DND-41 (cell line): Measurements from ENCODE around the gene ROBO2.

Source experiments
- ATAC-seq: fragments of 200-7000 bp; cut with Tn5 transposase; 3 replicates; pipeline ENCODE4 v1.9.1; 2021; ENCODE audit warnings: low read depth; ENCODE audit not compliant: insufficient read depth
- DNase-seq: peaks from one replicate; pipeline ENCODE4 v3.0.0-alpha.2; 2020
- H2AFZ ChIP-seq: 2 replicates; pipeline ENCODE4 v1.6.0; 2012; ENCODE audit warnings: low read depth, low read length
- H3K27ac ChIP-seq: 2 replicates; pipeline ENCODE4 v1.5.1; 2012; ENCODE audit warnings: low read length, inconsistent platforms
- H3K27me3 ChIP-seq: fragments of 200-600 bp; sonication (generic); 2 replicates; pipeline ENCODE4 v1.6.0; 2012; ENCODE audit warnings: low read length, mild to moderate bottlenecking, inconsistent platforms; ENCODE audit not compliant: insufficient read depth, poor library complexity
- H3K36me3 ChIP-seq: 2 replicates; pipeline ENCODE4 v1.5.1; 2012; ENCODE audit warnings: low read length, inconsistent platforms; ENCODE audit not compliant: insufficient read depth
- H3K4me1 ChIP-seq: 2 replicates; pipeline ENCODE4 v1.5.1; 2012; ENCODE audit warnings: mild to moderate bottlenecking, low read length; ENCODE audit not compliant: insufficient read depth
- H3K4me2 ChIP-seq: 2 replicates; pipeline ENCODE4 v1.6.0; 2012; ENCODE audit warnings: mild to moderate bottlenecking, moderate library complexity, low read length, inconsistent platforms; ENCODE audit not compliant: insufficient read depth
- H3K4me3 ChIP-seq, 2 experiments: fragments of 200-600 bp in 1 of 2; shearing (Covaris generic) in 1 of 2; 2 replicates each; pipeline ENCODE4 v1.5.1; 2012 to 2016; ENCODE audit warnings: inconsistent platforms in 2 of 2, low read length in 2 of 2, mild to moderate bottlenecking in 2 of 2, low read depth in 1 of 2, moderate library complexity in 1 of 2
- H3K79me2 ChIP-seq: 2 replicates; pipeline ENCODE4 v1.6.0; 2012; ENCODE audit warnings: low read length, inconsistent platforms; ENCODE audit not compliant: insufficient read depth
- H3K9ac ChIP-seq: 2 replicates; pipeline ENCODE4 v1.6.0; 2012; ENCODE audit warnings: low read depth, mild to moderate bottlenecking, inconsistent platforms, low read length, moderate library complexity
- H3K9me3 ChIP-seq: 2 replicates; pipeline ENCODE4 v1.5.1; 2012; ENCODE audit warnings: low read length, moderate library complexity, mild to moderate bottlenecking, inconsistent platforms; ENCODE audit not compliant: insufficient read depth, severe bottlenecking
- H4K20me1 ChIP-seq: 2 replicates; pipeline ENCODE4 v1.6.0; 2012; ENCODE audit warnings: low read length; ENCODE audit not compliant: insufficient read depth
- EZH2 ChIP-seq: IDR thresholded peaks from 3 replicates; pipeline ENCODE4 v1.6.1; 2012; ENCODE audit warnings: borderline replicate concordance, low read depth, mild to moderate bottlenecking, moderate library complexity, low read length, inconsistent platforms; ENCODE audit not compliant: severe bottlenecking
- TF ChIP-seq, protein P1 (sequence below): IDR thresholded peaks from 2 replicates; pipeline ENCODE4 v1.5.1; 2012; ENCODE audit warnings: borderline replicate concordance, low read length, moderate library complexity, mild to moderate bottlenecking; ENCODE audit not compliant: poor library complexity, severe bottlenecking; ENCODE audit errors: extremely low read depth

ROBO2 gene

DNA sequence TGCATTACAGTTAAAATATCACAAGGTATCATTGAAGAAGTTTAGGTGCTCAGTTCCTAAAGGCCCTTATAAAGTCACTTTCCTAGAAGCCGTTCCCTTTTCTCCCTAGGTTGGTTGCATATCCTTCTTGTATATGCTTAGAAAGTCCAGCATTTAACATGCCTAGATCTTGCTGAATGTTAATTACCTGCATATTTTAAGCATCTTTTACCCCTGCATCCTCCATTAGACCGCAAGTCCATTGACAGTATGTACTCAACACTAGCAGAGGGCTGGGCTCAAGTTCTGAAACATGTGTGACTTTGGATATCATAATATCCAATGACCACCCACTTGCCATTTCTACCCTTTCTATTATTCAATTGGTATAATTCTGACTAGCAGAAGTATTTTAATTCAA lies 336.6 kb downstream of the ROBO2 start:
- no peaks in the 10 kb centered on the region for H4K20me1 ChIP-seq
- no peaks in the 10 kb centered on the region for H3K27me3 ChIP-seq
- no peak overlapping the region for H3K27ac ChIP-seq
- H3K4me2 ChIP-seq, result no peak overlapping the region
- H3K9ac ChIP-seq, result no peak overlapping the region
- no peaks in the 10 kb centered on the region for H3K9me3 ChIP-seq
- no peak for DNase-seq
- no peaks in the 10 kb centered on the region for H3K4me1 ChIP-seq
- TF ChIP-seq, protein P1, sequence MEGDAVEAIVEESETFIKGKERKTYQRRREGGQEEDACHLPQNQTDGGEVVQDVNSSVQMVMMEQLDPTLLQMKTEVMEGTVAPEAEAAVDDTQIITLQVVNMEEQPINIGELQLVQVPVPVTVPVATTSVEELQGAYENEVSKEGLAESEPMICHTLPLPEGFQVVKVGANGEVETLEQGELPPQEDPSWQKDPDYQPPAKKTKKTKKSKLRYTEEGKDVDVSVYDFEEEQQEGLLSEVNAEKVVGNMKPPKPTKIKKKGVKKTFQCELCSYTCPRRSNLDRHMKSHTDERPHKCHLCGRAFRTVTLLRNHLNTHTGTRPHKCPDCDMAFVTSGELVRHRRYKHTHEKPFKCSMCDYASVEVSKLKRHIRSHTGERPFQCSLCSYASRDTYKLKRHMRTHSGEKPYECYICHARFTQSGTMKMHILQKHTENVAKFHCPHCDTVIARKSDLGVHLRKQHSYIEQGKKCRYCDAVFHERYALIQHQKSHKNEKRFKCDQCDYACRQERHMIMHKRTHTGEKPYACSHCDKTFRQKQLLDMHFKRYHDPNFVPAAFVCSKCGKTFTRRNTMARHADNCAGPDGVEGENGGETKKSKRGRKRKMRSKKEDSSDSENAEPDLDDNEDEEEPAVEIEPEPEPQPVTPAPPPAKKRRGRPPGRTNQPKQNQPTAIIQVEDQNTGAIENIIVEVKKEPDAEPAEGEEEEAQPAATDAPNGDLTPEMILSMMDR, result no peak
- no peak for TF ChIP-seq EZH2
- no peak overlapping the region for H3K4me3 ChIP-seq
- H3K79me2 ChIP-seq, result no peaks in the 10 kb centered on the region
- no peaks in the 10 kb centered on the region for H3K36me3 ChIP-seq
- ATAC-seq, result no peak
- H2AFZ ChIP-seq, result no peak overlapping the region

- no peaks in the 10 kb centered on the region for H4K20me1 ChIP-seq
- no peaks in the 10 kb centered on the region for H3K4me1 ChIP-seq
- H3K4me2 ChIP-seq, result no peak overlapping the region
- no peaks in the 10 kb centered on the region for H3K36me3 ChIP-seq
- no peak for DNase-seq
- no peak overlapping the region for H3K9ac ChIP-seq
- H3K27ac ChIP-seq, result no peak overlapping the region
- no peaks in the 10 kb centered on the region for H3K9me3 ChIP-seq
- no peak for ATAC-seq
- no peak overlapping the region for H2AFZ ChIP-seq
- H3K79me2 ChIP-seq, result no peaks in the 10 kb centered on the region
- TF ChIP-seq, protein P1, result no peak
- no peak for TF ChIP-seq EZH2
- no peaks in the 10 kb centered on the region for H3K27me3 ChIP-seq
- no peak overlapping the region for H3K4me3 ChIP-seq
Measured at GRCh38 chr3:77377717-77378116, 337.8 kb downstream of the ROBO2 start.

DNA sequence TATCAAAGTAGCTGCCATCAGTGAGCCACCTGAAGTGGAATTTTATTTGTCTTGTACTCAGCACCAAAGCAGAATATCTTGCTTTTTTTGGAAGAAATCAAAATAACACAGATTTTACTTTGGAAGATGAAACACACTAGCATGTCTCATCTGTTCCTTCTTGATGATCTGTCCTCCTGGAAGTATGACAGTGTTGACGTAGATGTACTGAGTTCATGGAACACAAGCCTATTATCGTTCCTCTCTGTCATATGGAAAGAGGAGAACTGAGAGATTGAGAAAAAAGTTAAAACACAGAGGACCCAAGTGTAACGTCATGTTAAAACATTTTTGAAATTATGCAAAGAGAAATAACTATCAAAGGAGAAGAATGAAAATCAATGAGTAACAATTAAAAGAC lies 340.2 kb downstream of the ROBO2 start:
- Histone ChIP-seq H3K27ac (no peak overlapping the region), H3K4me2 (no peak overlapping the region), H3K4me3 (no peak overlapping the region), H3K79me2 (no peaks in the 10 kb centered on the region), H3K9me3 (no peaks in the 10 kb centered on the region), H3K4me1 (no peaks in the 10 kb centered on the region), H4K20me1 (no peaks in the 10 kb centered on the region), H2AFZ (no peak overlapping the region), H3K9ac (no peak overlapping the region), H3K36me3 (no peaks in the 10 kb centered on the region), H3K27me3 (no peaks in the 10 kb centered on the region)
- TF ChIP-seq, protein P1, result no peak
- TF ChIP-seq EZH2, result no peak
- no peak for DNase-seq
- no peak for ATAC-seq

GRCh38 chr3:77381431-77381830 lies 341.5 kb downstream of the ROBO2 start:
- H3K9ac ChIP-seq, result no peak overlapping the region
- H3K79me2 ChIP-seq, result no peaks in the 10 kb centered on the region
- ATAC-seq (no peak), DNase-seq (no peak)
- no peaks in the 10 kb centered on the region for H3K4me1 ChIP-seq
- no peak for TF ChIP-seq EZH2
- TF ChIP-seq, protein P1, result no peak
- no peaks in the 10 kb centered on the region for H3K27me3 ChIP-seq
- H4K20me1 ChIP-seq, result no peaks in the 10 kb centered on the region
- H3K9me3 ChIP-seq, result no peaks in the 10 kb centered on the region
- H3K4me3 ChIP-seq, result no peak overlapping the region
- no peak overlapping the region for H3K4me2 ChIP-seq
- no peak overlapping the region for H3K27ac ChIP-seq
- no peaks in the 10 kb centered on the region for H3K36me3 ChIP-seq
- H2AFZ ChIP-seq, result no peak overlapping the region
